ENCODE results near the gene SUFU.

SUFU gene

DNA sequence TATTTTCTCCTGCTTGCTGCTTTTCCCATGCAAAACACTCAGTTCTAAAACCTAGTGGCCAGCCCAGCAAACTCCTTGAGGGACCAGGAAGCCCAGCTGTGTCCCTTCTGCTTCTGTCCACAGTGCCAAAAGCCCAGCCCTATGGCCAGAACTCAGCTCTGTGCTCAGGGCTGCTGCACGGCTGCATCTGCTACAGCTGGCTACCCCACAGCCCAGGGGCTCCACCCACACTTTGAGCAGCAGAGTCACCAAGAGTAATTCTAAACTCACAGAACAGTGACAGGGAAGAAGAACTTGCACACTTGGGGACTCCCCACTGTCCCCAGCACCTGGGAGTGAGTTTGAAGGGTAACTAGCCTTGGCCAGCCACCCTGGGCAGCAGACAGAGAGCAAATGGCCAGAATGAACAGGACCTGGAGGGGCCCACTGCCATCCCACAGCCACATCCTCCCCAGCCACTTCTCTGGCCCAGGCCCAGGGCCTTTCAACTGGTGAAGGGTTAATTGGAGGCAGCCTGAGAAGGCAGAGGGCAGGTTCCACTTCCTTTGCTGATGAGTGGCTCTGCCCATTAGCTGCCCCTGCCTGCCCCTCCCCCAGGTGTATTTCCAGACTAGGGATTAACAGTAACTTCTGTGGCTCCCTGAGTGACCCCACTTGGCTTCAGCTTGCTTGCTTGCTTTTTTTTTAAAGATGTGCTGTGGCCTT lies 112.4 kb downstream of the SUFU start:
- Histone ChIP-seq H3K27me3 (ENCODE audit: insufficient read depth, low read length, poor library complexity) (no peaks in the 10 kb centered on the region), H3K4me2 (ENCODE audit: insufficient read depth, low read length) (no peak overlapping the region), H3K36me3 (ENCODE audit: insufficient read depth, low read length) (peaks cover 40% of the 10 kb centered on the region), H3K79me2 (ENCODE audit: insufficient read depth, low read length) (no peaks in the 10 kb centered on the region), H2AFZ (ENCODE audit: low read depth, low read length) (no peak overlapping the region), H4K20me1 (ENCODE audit: insufficient read depth, low read length) (no peaks in the 10 kb centered on the region; the same call in 1 of the 2 replicates), H3K27ac (ENCODE audit: low read length) (no peak overlapping the region), H3K9ac (ENCODE audit: low read depth, low read length) (no peak overlapping the region), H3K4me3 (ENCODE audit: low read depth in 1 of 2, low read length in 2 of 2) (no peak overlapping the region), H3K9me3 (ENCODE audit: insufficient read depth, low read length, severe bottlenecking) (no peaks in the 10 kb centered on the region), H3K4me1 (ENCODE audit: insufficient read depth, low read length) (no peaks in the 10 kb centered on the region)
- DNase-seq (no peak), ATAC-seq (ENCODE audit: insufficient read depth, low read depth) (no peak)
- no peak for TF ChIP-seq EZH2 (IDR thresholded peaks at IDR 0.05; ENCODE audit: borderline replicate concordance, low read depth, low read length, severe bottlenecking)
- TF ChIP-seq, protein P1, sequence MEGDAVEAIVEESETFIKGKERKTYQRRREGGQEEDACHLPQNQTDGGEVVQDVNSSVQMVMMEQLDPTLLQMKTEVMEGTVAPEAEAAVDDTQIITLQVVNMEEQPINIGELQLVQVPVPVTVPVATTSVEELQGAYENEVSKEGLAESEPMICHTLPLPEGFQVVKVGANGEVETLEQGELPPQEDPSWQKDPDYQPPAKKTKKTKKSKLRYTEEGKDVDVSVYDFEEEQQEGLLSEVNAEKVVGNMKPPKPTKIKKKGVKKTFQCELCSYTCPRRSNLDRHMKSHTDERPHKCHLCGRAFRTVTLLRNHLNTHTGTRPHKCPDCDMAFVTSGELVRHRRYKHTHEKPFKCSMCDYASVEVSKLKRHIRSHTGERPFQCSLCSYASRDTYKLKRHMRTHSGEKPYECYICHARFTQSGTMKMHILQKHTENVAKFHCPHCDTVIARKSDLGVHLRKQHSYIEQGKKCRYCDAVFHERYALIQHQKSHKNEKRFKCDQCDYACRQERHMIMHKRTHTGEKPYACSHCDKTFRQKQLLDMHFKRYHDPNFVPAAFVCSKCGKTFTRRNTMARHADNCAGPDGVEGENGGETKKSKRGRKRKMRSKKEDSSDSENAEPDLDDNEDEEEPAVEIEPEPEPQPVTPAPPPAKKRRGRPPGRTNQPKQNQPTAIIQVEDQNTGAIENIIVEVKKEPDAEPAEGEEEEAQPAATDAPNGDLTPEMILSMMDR (IDR thresholded peaks at IDR 0.05; ENCODE audit: borderline replicate concordance, extremely low read depth, low read length, poor library complexity, severe bottlenecking) = no peak

DNA sequence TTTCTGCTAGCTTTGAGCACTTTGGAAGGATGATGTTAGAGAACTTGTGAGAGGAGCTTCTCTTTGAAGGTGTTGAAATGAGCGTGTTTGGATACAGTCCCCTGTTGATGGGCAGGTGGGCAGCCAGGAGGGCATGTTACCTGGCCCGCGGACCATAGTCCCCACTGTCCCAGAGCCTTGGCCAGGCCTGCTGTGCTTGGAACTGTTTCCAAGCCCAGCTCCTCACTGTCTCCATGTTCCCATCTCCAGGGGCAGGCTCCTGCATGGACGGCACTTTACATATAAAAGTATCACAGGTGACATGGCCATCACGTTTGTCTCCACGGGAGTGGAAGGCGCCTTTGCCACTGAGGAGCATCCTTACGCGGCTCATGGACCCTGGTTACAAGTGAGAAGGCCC lies 113.3 kb downstream of the SUFU start:
- TF ChIP-seq, protein P1 (IDR thresholded peaks at IDR 0.05; ENCODE audit: borderline replicate concordance, extremely low read depth, low read length, poor library complexity, severe bottlenecking) = no peak
- TF ChIP-seq EZH2 (IDR thresholded peaks at IDR 0.05; ENCODE audit: borderline replicate concordance, low read depth, low read length, severe bottlenecking) = no peak
- Histone ChIP-seq H3K79me2 (ENCODE audit: insufficient read depth, low read length) (no peaks in the 10 kb centered on the region), H4K20me1 (ENCODE audit: insufficient read depth, low read length) (no peaks in the 10 kb centered on the region; the same call in 1 of the 2 replicates), H3K36me3 (ENCODE audit: insufficient read depth, low read length) (peaks cover 40% of the 10 kb centered on the region), H3K4me1 (ENCODE audit: insufficient read depth, low read length) (no peaks in the 10 kb centered on the region), H3K9me3 (ENCODE audit: insufficient read depth, low read length, severe bottlenecking) (no peaks in the 10 kb centered on the region), H2AFZ (ENCODE audit: low read depth, low read length) (no peak overlapping the region), H3K4me2 (ENCODE audit: insufficient read depth, low read length) (no peak overlapping the region), H3K27me3 (ENCODE audit: insufficient read depth, low read length, poor library complexity) (no peaks in the 10 kb centered on the region), H3K4me3 (ENCODE audit: low read depth in 1 of 2, low read length in 2 of 2) (no peak overlapping the region), H3K9ac (ENCODE audit: low read depth, low read length) (no peak overlapping the region), H3K27ac (ENCODE audit: low read length) (no peak overlapping the region)
- ATAC-seq (ENCODE audit: insufficient read depth, low read depth) = no peak
- DNase-seq = no peak

DNA sequence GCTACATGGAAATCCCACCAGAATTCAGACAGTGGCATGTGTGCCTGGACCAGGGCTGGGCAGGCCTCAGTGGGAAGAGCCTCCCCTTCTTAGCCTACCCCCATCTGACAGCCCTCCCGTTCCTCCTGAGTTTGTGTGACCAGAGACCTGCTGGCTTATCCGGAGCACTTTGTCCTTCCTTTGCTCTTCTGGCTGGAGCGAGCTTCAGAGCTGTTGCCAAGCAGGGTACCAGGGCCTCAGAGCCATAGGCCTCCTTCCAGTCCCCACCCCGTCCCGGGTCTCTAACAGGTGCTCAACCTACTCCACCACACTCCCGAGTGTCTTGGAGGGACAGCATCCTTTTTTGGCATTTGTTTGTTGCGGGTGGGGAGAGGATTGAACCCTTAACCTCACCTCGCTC lies 114.0 kb downstream of the SUFU start:
- Histone ChIP-seq H3K4me2 (ENCODE audit: insufficient read depth, low read length) (no peak overlapping the region), H4K20me1 (ENCODE audit: insufficient read depth, low read length) (no peaks in the 10 kb centered on the region; the same call in 1 of the 2 replicates), H3K27me3 (ENCODE audit: insufficient read depth, low read length, poor library complexity) (no peaks in the 10 kb centered on the region), H3K36me3 (ENCODE audit: insufficient read depth, low read length) (peaks cover 36% of the 10 kb centered on the region), H3K27ac (ENCODE audit: low read length) (no peak overlapping the region), H3K4me3 (ENCODE audit: low read depth in 1 of 2, low read length in 2 of 2) (no peak overlapping the region), H2AFZ (ENCODE audit: low read depth, low read length) (no peak overlapping the region), H3K9me3 (ENCODE audit: insufficient read depth, low read length, severe bottlenecking) (no peaks in the 10 kb centered on the region), H3K79me2 (ENCODE audit: insufficient read depth, low read length) (no peaks in the 10 kb centered on the region), H3K4me1 (ENCODE audit: insufficient read depth, low read length) (no peaks in the 10 kb centered on the region), H3K9ac (ENCODE audit: low read depth, low read length) (no peak overlapping the region)
- DNase-seq = no peak
- no peak for ATAC-seq (ENCODE audit: insufficient read depth, low read depth)
- no peak for TF ChIP-seq EZH2 (IDR thresholded peaks at IDR 0.05; ENCODE audit: borderline replicate concordance, low read depth, low read length, severe bottlenecking)
- TF ChIP-seq, protein P1 (IDR thresholded peaks at IDR 0.05; ENCODE audit: borderline replicate concordance, extremely low read depth, low read length, poor library complexity, severe bottlenecking) = no peak
